Mononuclear cell (primary cell): ENCODE results near the gene RAB8B. TPM values are rescaled to one million over a fixed set of nuclear protein-coding genes. Genes with fewer than 3 reads are reported as not detected.

Experiments
- H3K27me3 ChIP-seq: 2 replicates; pipeline ENCODE4 v1.6.0; 2011; ENCODE audit warnings: low read length, control low read depth; ENCODE audit not compliant: insufficient read depth
- H3K4me1 ChIP-seq: 2 replicates; pipeline ENCODE4 v1.5.1; 2011; ENCODE audit warnings: mild to moderate bottlenecking, low read length, control low read depth; ENCODE audit not compliant: insufficient read depth
- H3K4me3 ChIP-seq: 2 replicates; pipeline ENCODE4 v1.5.1; 2011; ENCODE audit warnings: mild to moderate bottlenecking, low read length, moderate library complexity
- H3K9me3 ChIP-seq: 2 replicates; pipeline ENCODE4 v1.5.1; 2011; ENCODE audit warnings: low read depth, mild to moderate bottlenecking, control low read depth, low read length
- total RNA-seq: library from RNA; depleted of rRNA; stranded (reverse); fragments of >200 nt; gene quantifications from one replicate; pipeline ENCODE4 v1.2.3, GENCODE V29; 2012

The RAB8B gene
- total RNA-seq, 1 donor, result 163 TPM

DNA sequence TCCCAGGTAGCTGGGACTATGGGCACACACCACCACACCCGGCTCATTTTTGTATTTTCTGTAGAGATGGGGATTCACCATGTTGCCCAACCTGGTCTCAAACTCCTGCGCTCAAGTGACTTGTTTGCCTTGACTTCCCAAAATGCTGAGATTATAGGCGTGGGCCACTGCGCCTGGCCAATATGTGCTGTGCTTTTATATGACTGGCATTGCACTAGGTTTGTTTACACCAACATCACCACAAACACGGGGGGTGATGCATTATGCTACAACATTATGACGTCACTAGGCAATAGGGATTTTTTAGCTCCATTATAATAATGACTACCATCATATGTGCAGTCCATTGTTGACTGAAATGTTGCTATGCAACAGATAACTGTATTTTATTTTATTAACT lies 94.9 kb downstream of the RAB8B start:
- no peak overlapping the region for H3K4me3 ChIP-seq
- H3K4me1 ChIP-seq, result peaks cover 19% of the 10 kb centered on the region
- H3K27me3 ChIP-seq, result no peaks in the 10 kb centered on the region
- no peaks in the 10 kb centered on the region for H3K9me3 ChIP-seq

DNA sequence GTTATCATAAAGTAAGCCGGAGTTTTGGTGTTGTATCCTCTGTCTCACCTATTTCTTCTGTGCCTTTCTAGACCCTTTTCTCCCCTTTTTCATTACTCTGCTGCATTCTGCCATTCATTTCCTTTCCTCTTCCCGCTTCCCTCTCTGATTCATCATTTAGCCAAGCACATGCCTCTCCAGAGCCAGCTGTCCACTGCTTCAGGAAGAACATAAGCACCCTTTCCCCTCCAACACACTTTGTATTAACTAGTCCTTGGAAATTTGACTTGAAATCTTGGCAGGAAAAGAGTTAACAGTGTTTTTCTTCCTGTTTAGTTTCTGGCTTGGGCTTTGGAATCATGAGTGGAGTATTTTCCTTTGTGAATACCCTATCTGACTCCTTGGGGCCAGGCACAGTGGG lies 97.7 kb downstream of the RAB8B start:
- Histone ChIP-seq H3K4me1 (peaks cover 11% of the 10 kb centered on the region), H3K27me3 (no peaks in the 10 kb centered on the region), H3K9me3 (no peaks in the 10 kb centered on the region), H3K4me3 (no peak overlapping the region)

DNA sequence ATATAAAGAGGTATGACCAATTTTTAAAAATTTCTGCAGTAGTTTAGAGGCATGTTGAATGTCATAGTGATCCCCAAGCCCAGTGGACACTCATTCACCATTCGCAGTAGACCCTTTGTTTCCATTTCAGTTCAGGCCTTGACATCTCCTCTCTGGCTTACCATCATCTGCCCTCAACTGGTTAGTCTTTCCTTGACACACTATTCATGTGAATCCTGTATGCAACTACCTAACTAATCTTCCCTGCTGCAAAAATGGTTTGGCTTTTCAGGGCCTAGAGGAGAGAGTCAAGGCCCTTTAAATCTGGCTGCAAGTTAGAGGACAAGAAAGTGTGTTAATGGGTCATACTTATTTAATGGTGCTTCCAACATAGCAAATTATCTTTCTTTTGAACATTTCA lies 98.9 kb downstream of the RAB8B start:
- H3K4me3 ChIP-seq, result no peak overlapping the region
- no peaks in the 10 kb centered on the region for H3K27me3 ChIP-seq
- H3K4me1 ChIP-seq, result peaks cover 7% of the 10 kb centered on the region

DNA sequence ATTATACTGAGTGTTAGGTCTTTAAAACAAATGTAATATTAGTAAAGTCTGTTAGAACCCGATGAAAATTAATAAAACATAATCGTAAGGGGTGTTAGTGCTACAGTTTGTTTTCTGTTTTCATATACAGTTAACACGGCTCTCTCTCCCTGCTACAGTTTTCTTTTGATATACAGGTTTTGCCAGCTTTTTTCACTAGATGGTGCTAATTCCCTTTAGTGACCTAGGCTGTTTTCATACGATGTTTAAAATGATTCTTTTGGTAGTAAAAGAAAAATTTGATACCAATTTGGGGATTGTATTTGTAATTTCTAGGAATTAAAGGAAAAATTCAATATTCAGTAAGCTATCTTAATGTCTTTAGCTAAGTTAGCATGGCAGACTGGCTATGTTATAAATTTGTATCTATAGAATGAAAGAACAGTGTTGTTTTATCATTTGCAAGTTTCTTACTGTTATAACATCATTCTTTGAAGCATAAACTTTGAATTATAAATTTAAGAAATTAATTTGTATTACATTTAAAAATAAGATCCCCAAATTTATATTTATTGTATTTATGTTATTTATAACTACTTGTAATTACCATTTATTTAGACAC lies 99.5 kb downstream of the RAB8B start:
- Histone ChIP-seq H3K4me1 (peaks cover 2% of the 10 kb centered on the region), H3K9me3 (no peaks in the 10 kb centered on the region), H3K27me3 (no peaks in the 10 kb centered on the region), H3K4me3 (no peak overlapping the region)

More for the DNA sequence above, 98.9 kb downstream of the RAB8B start:
- H3K9me3 ChIP-seq, result no peaks in the 10 kb centered on the region

DNA sequence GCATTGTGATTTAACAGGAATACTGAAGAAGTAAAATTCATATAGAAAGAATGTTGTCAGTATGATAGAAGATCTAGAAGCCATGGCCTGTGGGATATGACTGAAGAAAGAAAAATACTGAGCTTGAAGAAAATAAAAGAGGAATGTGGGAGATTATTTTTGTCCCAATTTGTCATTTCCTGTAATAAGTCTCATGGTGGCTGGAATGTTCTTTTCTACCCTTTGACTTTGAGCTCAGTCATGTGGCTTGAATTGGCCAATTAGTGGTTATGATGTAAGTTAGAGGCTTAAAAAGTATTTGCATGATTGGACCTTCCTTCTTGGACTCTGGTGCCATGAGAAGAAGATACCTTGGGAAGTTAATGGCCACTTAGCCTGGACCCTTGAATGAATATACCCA lies 102.1 kb downstream of the RAB8B start:
- Histone ChIP-seq H3K27me3 (no peaks in the 10 kb centered on the region), H3K4me3 (no peak overlapping the region), H3K9me3 (no peaks in the 10 kb centered on the region), H3K4me1 (peaks cover 11% of the 10 kb centered on the region)

DNA sequence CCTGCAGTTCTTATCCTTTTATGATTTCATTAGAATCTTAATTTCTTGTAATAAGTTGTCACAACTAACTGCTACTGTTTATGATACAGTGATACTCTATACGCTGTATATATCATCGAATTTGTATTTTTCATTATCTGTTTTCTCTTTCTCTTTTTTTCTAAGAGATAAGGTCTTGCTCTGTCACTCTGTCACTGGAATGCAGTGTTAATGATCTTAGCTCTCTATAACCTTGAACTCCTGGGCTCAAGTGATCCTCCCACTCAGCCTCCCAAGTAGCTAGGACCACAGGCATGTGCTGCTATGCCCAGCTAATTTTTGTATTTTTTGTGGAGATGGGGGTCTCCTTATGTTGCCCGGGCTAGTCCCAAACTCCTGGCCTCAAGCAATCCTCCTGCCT lies 102.8 kb downstream of the RAB8B start:
- Histone ChIP-seq H3K4me1 (peaks cover 11% of the 10 kb centered on the region), H3K4me3 (no peak overlapping the region), H3K9me3 (no peaks in the 10 kb centered on the region), H3K27me3 (no peaks in the 10 kb centered on the region)

DNA sequence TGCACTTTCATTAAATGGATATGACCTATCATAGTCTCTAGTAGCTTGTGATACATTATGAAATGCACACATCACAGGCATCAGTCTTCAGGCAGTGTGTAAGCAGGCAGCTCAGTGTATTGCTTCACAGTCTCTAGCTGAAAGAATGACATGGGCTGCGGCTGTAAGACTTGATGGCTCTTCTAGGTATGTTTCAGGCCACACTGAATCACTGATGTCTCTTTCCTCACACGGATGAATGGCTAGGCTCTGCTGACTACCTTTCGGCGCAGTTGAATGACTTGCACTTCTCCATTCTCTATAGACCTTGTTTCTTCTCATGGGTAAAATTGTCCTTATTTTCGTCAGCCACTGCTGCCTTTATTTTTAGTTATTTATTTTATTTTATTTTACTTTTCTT lies 103.4 kb downstream of the RAB8B start:
- Histone ChIP-seq H3K27me3 (no peaks in the 10 kb centered on the region), H3K4me1 (peaks cover 11% of the 10 kb centered on the region), H3K9me3 (no peaks in the 10 kb centered on the region), H3K4me3 (no peak overlapping the region)

DNA sequence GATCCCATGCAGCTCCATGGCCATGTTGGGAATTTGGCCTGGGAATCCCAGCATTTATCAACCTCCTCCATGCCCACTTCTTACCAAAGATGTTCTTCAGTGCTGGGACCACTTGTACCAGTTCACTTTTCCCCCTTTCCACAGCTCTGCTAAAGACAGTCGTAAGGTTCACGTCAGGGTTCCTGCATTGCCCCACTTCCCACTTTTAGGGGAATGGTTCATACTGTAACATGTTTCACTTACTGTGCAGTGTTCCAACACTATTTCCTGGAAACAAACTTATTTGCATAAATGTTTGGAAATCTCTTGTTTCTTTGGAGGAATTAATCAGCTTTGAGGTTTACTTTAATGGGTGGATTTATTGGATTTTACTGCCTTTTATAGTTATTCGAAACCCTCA lies 105.0 kb downstream of the RAB8B start:
- Histone ChIP-seq H3K9me3 (no peaks in the 10 kb centered on the region), H3K27me3 (no peaks in the 10 kb centered on the region), H3K4me1 (peaks cover 11% of the 10 kb centered on the region), H3K4me3 (no peak overlapping the region)

DNA sequence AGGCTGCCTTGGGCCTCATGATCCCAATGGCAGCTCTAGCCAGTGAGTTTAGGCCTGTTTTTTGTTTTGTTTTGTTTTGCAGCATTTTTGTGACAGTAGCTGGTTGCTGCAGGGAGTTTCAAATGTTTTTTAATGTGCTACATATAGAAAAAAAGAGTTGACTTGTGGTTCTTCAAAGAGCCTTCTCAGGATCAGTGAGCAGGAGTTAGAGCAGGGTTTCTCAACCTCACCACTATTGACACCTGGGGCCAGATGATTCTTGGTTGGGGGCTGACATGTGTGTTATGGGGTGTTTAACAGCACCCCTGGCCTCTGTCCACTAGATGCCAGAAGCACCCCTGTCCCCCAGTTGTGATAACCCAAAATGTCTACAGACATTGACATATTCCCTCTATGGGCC lies 105.9 kb downstream of the RAB8B start:
- Histone ChIP-seq H3K4me3 (no peak overlapping the region), H3K9me3 (no peaks in the 10 kb centered on the region), H3K4me1 (peaks cover 11% of the 10 kb centered on the region), H3K27me3 (no peaks in the 10 kb centered on the region)

DNA sequence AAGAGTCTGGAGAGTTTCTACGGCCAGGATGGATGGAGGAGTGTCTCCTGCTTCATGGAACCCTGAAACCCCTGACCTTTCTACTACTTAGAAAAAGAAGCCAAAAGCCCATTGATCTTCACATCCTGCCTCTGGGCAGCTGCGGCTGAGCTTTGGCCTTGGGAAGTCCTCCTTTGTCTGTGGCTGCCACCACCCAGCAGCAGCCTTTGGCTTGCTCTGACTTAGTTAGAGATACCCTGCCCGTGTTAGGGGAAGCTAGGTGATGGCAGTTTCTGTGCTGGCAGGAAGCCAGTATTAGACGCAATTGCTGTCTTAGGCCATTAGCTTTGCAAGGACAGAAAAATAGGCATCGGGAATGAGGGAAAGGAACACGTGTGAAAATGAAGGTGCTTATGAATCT lies 106.8 kb downstream of the RAB8B start:
- peaks cover 11% of the 10 kb centered on the region for H3K4me1 ChIP-seq
- H3K9me3 ChIP-seq, result no peaks in the 10 kb centered on the region
- no peaks in the 10 kb centered on the region for H3K27me3 ChIP-seq
- no peak overlapping the region for H3K4me3 ChIP-seq

DNA sequence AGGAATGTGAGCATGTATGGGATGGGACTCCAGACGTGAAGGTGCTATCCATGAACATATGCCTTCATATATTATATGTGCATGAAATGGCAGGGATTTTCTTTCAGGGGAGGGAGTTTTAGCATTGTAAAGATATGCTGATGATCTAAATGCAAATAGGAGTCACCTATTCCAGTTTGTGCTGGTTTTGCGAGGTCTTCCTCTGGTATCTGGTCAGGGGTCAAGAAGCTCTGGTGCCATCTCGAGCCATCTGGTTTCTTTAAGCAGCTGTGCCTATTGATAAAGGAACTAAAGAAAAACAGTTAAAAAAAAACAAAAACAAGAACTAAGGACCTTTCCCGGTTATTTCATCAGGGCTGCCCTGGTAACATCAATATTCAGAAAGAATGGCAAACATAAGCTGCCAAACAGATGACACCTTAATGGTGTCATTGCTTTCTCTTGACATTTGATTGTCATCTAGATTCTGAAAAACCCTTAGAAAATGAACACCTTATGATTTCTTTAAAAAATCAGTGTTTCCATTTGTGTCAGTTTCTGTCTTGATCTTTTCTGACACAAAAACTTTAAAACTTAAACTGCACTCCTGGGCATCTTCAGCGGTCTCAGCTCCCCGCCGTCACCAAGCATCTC lies 110.7 kb downstream of the RAB8B start:
- H3K9me3 ChIP-seq, result no peaks in the 10 kb centered on the region
- H3K4me1 ChIP-seq, result no peaks in the 10 kb centered on the region
- H3K27me3 ChIP-seq, result no peaks in the 10 kb centered on the region
- H3K4me3 ChIP-seq, result no peak overlapping the region

DNA sequence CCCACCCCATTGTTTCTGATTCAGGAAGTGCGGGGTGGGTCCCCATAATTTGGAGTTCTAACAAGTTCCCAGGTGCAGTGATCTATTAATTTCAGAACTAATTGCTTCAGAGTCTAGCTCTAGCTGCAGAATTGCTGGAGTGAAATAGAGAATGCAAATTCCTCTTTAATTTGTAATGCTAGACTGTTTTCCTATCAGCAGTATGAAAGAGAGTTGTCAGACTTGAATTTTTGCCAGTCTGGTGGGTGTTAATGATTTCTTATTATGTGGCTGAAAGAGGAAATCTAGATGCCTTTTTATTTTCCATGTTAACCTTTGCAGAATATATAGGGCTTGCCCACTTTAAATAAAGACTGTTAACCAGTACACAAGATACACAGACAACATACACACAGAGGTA lies 111.7 kb downstream of the RAB8B start:
- Histone ChIP-seq H3K4me3 (no peak overlapping the region), H3K27me3 (no peaks in the 10 kb centered on the region), H3K4me1 (no peaks in the 10 kb centered on the region)

DNA sequence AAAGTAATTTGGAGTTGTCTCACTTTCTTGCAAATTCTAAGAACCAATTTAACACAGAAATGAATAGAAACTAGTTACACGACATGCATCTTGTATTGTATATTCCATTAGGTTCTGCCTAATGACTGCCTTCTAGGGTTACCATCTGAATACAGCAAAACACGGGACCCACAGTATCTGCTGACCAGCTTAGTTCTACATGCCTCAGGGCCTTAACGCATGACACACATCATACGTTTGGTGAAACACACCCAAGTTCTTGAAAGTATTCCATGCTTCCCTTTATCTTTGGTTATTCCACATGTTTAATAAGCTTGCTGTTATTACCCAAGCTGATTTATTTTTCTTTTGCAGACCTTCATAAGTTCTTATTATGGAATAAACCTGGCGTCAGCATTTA lies 115.9 kb downstream of the RAB8B start:
- H3K27me3 ChIP-seq, result no peaks in the 10 kb centered on the region
- no peaks in the 10 kb centered on the region for H3K9me3 ChIP-seq
- no peaks in the 10 kb centered on the region for H3K4me1 ChIP-seq
- no peak overlapping the region for H3K4me3 ChIP-seq

More for the DNA sequence above, 111.7 kb downstream of the RAB8B start:
- H3K9me3 ChIP-seq, result no peaks in the 10 kb centered on the region

DNA sequence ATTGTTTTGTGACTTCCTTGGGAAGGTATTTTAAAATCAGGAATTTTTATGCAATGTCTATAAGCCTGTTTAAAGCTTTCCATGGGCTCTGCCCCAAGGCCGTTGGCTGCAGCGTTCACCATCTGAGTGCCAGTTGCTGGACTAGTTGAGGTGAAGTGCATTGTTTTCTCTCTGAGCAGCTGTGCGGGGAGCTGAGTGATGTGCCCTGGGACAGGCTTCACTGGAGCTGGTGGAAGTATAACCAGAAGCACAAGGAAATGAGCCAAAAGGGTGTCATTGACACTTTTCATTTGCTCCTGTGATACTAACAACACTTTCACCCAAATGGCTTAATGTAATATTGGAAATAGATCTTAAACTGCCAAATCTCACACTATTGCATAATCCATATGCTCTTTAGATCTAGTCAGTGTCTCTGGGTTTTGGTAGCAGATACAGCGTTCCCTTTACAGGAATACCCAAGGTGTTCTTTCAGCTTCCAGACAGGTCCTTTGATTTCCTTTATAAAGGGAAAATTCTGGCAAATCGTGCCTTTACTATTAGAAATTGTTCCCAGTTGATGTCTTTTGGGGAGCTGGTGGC lies 117.2 kb downstream of the RAB8B start:
- Histone ChIP-seq H3K4me1 (no peaks in the 10 kb centered on the region), H3K4me3 (no peak overlapping the region), H3K9me3 (no peaks in the 10 kb centered on the region), H3K27me3 (no peaks in the 10 kb centered on the region)

DNA sequence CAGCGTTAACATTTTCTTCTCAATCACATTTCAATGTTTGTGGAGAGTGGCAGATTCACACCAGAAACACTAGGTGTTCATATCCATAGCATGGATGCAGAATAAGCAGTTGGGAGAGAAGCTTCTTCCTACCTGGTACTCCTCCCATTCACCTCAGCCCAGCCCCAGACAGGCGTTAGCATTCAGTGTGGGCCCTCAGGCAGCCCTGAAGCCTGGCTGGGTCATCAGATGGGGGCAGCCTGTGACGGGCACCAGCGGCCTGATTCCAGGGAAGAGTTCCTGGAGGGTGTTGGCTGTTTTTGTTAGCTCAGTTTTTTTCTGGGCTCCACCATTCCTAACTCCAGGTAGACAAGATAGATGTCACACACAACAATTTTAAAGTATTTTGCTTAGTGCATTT lies 119.1 kb downstream of the RAB8B start:
- no peak overlapping the region for H3K4me3 ChIP-seq
- H3K9me3 ChIP-seq, result no peaks in the 10 kb centered on the region
- no peaks in the 10 kb centered on the region for H3K4me1 ChIP-seq
- H3K27me3 ChIP-seq, result no peaks in the 10 kb centered on the region

DNA sequence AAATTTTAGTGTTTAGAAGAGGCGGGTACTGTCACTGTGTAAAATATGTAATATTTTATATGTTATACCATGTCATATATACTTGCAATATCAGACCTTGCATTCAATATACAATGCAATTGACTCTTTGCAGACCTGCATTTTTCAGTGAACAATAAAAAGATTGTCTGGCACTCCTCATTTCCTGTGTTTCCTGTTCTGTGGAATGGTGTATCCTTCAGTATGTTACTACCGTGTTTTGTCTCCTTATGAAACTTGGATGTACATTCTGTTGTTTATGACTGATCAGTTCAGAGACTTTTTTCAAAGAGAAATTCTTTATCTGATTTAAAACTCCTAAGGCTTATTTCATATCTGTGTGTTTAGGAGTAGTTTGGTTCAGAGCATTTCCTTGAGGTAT lies 119.5 kb downstream of the RAB8B start:
- Histone ChIP-seq H3K4me3 (no peak overlapping the region), H3K4me1 (no peaks in the 10 kb centered on the region), H3K27me3 (no peaks in the 10 kb centered on the region), H3K9me3 (no peaks in the 10 kb centered on the region)
